Breast epithelium (tissue), 4 donors: ENCODE measurements around the gene MIB2. TPM values are rescaled to one million over a fixed set of nuclear protein-coding genes. Genes with fewer than 3 reads are reported as not detected.

Experiments used
- DNase-seq, 2 donors: peaks; one replicate each; pipeline ENCODE4 v3.0.0-alpha.2; 2019; ENCODE audit warnings: low spot score in 2 of 2
- H3K27ac ChIP-seq, 2 donors: fragments of 200-600 bp; sonication (generic) in 1 of 2; one replicate each; pipeline ENCODE4 v1.5.1; 2016 to 2019; ENCODE audit warnings: mild to moderate bottlenecking in 1 of 2
- H3K27me3 ChIP-seq, 2 donors: fragments of 200-600 bp; sonication (generic) in 1 of 2; one replicate each; pipeline versions ENCODE4 v1.5.1 to v1.6.0; 2017 to 2019; ENCODE audit warnings: control low read depth in 1 of 2, mild to moderate bottlenecking in 1 of 2
- H3K36me3 ChIP-seq: fragments of 200-600 bp; one replicate; pipeline ENCODE4 v1.5.1; 2019
- H3K4me1 ChIP-seq, 2 donors: fragments of 200-600 bp; sonication (generic); one replicate each; pipeline ENCODE4 v1.5.1; 2016 to 2019; ENCODE audit warnings: control low read depth in 1 of 2
- H3K4me3 ChIP-seq, 3 donors: fragments of 200-600 bp; sonication (generic); 1 replicate in 2 of 3; 2 replicates in 1 of 3; pipeline ENCODE4 v1.5.1; 2016 to 2019; ENCODE audit warnings: mild to moderate bottlenecking in 3 of 3, moderate library complexity in 2 of 3
- H3K9me3 ChIP-seq, 2 donors: fragments of 200-600 bp; sonication (generic) in 1 of 2; one replicate each; pipeline ENCODE4 v1.5.1; 2016 to 2019; ENCODE audit warnings: control low read depth in 1 of 2
- CTCF ChIP-seq, 3 donors: fragments of 450-650 bp; IDR thresholded peaks; one replicate each; pipeline ENCODE4 v1.5.1; 2016 to 2017; ENCODE audit warnings: antibody characterized with exemption in 3 of 3, mild to moderate bottlenecking in 3 of 3, moderate library complexity in 3 of 3
- POLR2A ChIP-seq: fragments of 450-650 bp; IDR thresholded peaks from one replicate; pipeline ENCODE4 v1.6.1; 2016; ENCODE audit warnings: antibody characterized with exemption, mild to moderate bottlenecking, moderate library complexity
- POLR2AphosphoS5 ChIP-seq, 3 donors: sonication (generic); formaldehyde crosslinking; IDR thresholded peaks; one replicate each; pipeline ENCODE4 v1.6.1; 2017; ENCODE audit warnings: antibody characterized with exemption in 3 of 3
- intact Hi-C: fragments of 100-400 bp; cut with DNase I; formaldehyde crosslinking; loops from one replicate; pipeline ENCODE4 v1.15.1; 2023; ENCODE audit warnings: low total_unique reads
- total RNA-seq, 3 donors: library from RNA; depleted of rRNA; stranded (reverse); fragments of >200 nt; gene quantifications; one replicate each; pipeline ENCODE4 v1.1.0, GENCODE V29; 2016

MIB2 gene
- total RNA-seq, 3 donors from 2014 or later = 32.0 to 69.5 (median 48.9) TPM

GRCh38 chr1:1625824-1626206, 10.5 kb downstream of the MIB2 start:
- Histone ChIP-seq H3K9me3 (no peaks in the 10 kb centered on the region), H3K36me3 (no peaks in the 10 kb centered on the region), H3K27ac (no peak overlapping the region), H3K4me1 (no peaks in the 10 kb centered on the region), H3K4me3 (no peak overlapping the region), H3K27me3 (peaks cover 2 to 5% of the 10 kb centered on the region in 2 donors)
- DNase-seq = no peak
- TF ChIP-seq CTCF (IDR thresholded peaks at IDR 0.05) = no peak
- TF ChIP-seq POLR2A = no peak
- TF ChIP-seq POLR2AphosphoS5 (IDR thresholded peaks at IDR 0.05) = no peak
- intact Hi-C loops = loop anchor here (5.0 kb wide), 1 partner anchor 1786 kb away; no protein-coding TSS in a partner anchor

DNA sequence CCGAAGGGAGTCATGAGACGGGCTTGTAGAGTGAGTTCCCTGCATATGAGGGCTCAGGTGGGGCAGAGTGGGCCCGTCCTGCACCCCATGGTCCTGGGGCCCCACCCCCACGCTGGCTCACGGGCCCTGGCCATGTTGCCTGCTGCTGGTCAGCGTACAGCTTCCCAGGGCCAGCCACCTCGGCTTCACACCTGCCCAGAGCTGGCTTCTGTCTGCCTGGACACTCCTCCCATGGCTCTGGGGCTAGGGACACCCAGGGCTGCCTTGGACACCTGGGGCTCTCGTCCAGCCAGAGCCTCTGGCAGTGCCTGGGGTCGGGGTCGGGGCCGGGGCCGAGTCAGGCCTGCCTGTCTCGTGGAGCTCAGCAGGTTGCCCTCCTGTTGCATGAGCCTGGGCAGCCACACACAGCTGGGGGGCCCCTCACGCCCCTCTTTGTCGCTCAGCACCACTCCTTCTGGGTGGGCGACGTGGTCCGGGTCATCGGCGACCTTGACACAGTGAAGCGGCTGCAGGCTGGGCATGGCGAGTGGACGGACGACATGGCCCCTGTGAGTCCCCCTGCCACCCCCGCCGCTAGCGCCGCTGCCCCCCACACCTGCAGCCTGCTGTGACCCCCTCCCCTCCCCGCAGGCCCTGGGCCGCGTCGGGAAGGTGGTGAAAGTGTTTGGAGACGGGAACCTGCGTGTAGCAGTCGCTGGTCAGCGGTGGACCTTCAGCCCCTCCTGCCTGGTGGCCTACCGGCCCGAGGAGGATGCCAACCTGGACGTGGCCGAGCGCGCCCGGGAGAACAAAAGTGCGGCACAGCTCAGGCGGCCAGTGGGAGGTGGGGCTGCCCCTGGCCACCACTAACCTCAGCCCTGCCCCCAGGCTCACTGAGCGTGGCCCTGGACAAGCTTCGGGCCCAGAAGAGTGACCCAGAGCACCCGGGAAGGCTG, 11.2 kb downstream of the MIB2 start:
- H3K4me1 ChIP-seq = no peaks in the 10 kb centered on the region
- H3K27me3 ChIP-seq = peaks cover 4 to 12% of the 10 kb centered on the region in 2 donors
- no peak overlapping the region for H3K27ac ChIP-seq
- no peak for TF ChIP-seq CTCF (IDR thresholded peaks at IDR 0.05)
- TF ChIP-seq POLR2A = no peak
- TF ChIP-seq POLR2AphosphoS5 (IDR thresholded peaks at IDR 0.05) = no peak
- intact Hi-C loops = loop anchor here (5.0 kb wide), 1 partner anchor 1786 kb away; no protein-coding TSS in a partner anchor
- DNase-seq = no peak
- no peaks in the 10 kb centered on the region for H3K9me3 ChIP-seq
- no peaks in the 10 kb centered on the region for H3K36me3 ChIP-seq
- no peak overlapping the region for H3K4me3 ChIP-seq

- no peak for DNase-seq
- intact Hi-C loops = loop anchor here (5.0 kb wide), 1 partner anchor 1785 kb away; no protein-coding TSS in a partner anchor
- Histone ChIP-seq H3K9me3 (no peaks in the 10 kb centered on the region), H3K4me3 (no peak overlapping the region), H3K36me3 (no peaks in the 10 kb centered on the region), H3K27me3 (peaks cover 7 to 20% of the 10 kb centered on the region in 2 donors), H3K4me1 (peaks cover 0 to 5% of the 10 kb centered on the region in 2 donors), H3K27ac (no peak overlapping the region)
- TF ChIP-seq POLR2AphosphoS5 (IDR thresholded peaks at IDR 0.05) = no peak
- TF ChIP-seq POLR2A = no peak
- no peak for TF ChIP-seq CTCF (IDR thresholded peaks at IDR 0.05)
Observed at GRCh38 chr1:1627261-1627828, 12.0 kb downstream of the MIB2 start.

GRCh38 chr1:1627829-1628753, 12.8 kb downstream of the MIB2 start:
- intact Hi-C loops = loop anchor here (5.0 kb wide), 1 partner anchor 1784 kb away; no protein-coding TSS in a partner anchor
- no peak for DNase-seq
- H3K27me3 ChIP-seq = peaks cover 7 to 20% of the 10 kb centered on the region in 2 donors
- no peaks in the 10 kb centered on the region for H3K36me3 ChIP-seq
- H3K4me1 ChIP-seq = peaks cover 0 to 5% of the 10 kb centered on the region in 2 donors
- no peak overlapping the region for H3K27ac ChIP-seq
- H3K9me3 ChIP-seq = no peaks in the 10 kb centered on the region
- no peak for TF ChIP-seq POLR2AphosphoS5 (IDR thresholded peaks at IDR 0.05)
- no peak for TF ChIP-seq CTCF (IDR thresholded peaks at IDR 0.05)
- no peak for TF ChIP-seq POLR2A
- H3K4me3 ChIP-seq = no peak overlapping the region
